Kidney (tissue), 14 donors: Measurements from ENCODE around the gene ERGIC3. TPM values are rescaled to one million over a fixed set of nuclear protein-coding genes. Genes with fewer than 3 reads are reported as not detected.

ENCODE experiments used
- DNase-seq, 5 donors: peaks; one replicate each; pipeline ENCODE4 v3.0.0-alpha.2; 2013 to 2020
- FAIRE-seq: peaks from 2 replicates; lab custom pipeline; 2012; peaks lifted over from hg19 to GRCh38; lab: Jason Lieb, UNC
- H3K27ac ChIP-seq, 2 donors: one replicate each; pipeline ENCODE4 v1.7.0; 2013; ENCODE audit warnings: low read depth in 2 of 2, low read length in 2 of 2, inconsistent platforms in 1 of 2
- H3K27me3 ChIP-seq: one replicate; pipeline ENCODE4 v1.7.1; 2013; ENCODE audit warnings: low read length, inconsistent platforms; ENCODE audit not compliant: control insufficient read depth, insufficient read depth
- H3K36me3 ChIP-seq, 3 donors: one replicate each; pipeline versions ENCODE4 v1.7.0 to v1.7.1; 2013; ENCODE audit warnings: low read length in 3 of 3, control low read depth in 1 of 3, inconsistent platforms in 1 of 3; ENCODE audit not compliant: insufficient read depth in 3 of 3, control insufficient read depth in 2 of 3
- H3K4me1 ChIP-seq, 3 donors: one replicate each; pipeline versions ENCODE4 v1.7.0 to v1.7.1; 2013; ENCODE audit warnings: low read length in 3 of 3, inconsistent platforms in 1 of 3, low read depth in 1 of 3; ENCODE audit not compliant: control insufficient read depth in 2 of 3, insufficient read depth in 2 of 3
- H3K4me3 ChIP-seq, 3 donors: one replicate each; pipeline versions ENCODE4 v1.7.0 to v1.8.1; 2013; ENCODE audit warnings: low read length in 3 of 3, control low read depth in 1 of 3, inconsistent platforms in 1 of 3
- H3K9ac ChIP-seq, 3 donors: one replicate each; pipeline versions ENCODE4 v1.7.0 to v1.7.1; 2013; ENCODE audit warnings: low read length in 3 of 3, control low read depth in 1 of 3, inconsistent platforms in 1 of 3
- H3K9me3 ChIP-seq, 3 donors: one replicate each; pipeline versions ENCODE4 v1.7.0 to v1.7.1; 2013; ENCODE audit warnings: low read length in 3 of 3, control low read depth in 1 of 3, inconsistent platforms in 1 of 3; ENCODE audit not compliant: control insufficient read depth in 2 of 3, insufficient read depth in 1 of 3
- CTCF ChIP-seq: IDR thresholded peaks from 3 replicates; pipeline ENCODE4 v1.5.1; 2012; ENCODE audit warnings: mild to moderate bottlenecking, moderate library complexity, borderline replicate concordance; ENCODE audit not compliant: insufficient read depth; ENCODE audit errors: extremely low read depth
- intact Hi-C: fragments of 100-400 bp; cut with DNase I; formaldehyde crosslinking; loops from one replicate; pipeline ENCODE4 v1.11.1; 2022
- polyA plus RNA-seq: library from polyadenylated mRNA; stranded (reverse); fragments of 350-450 nt; fragmentation: Illumina TruSeq; extraction: RNeasy Lipid Tissue Mini Kit (QIAGEN cat#74804); gene quantifications from one replicate; pipeline ENCODE4 v1.2.3, GENCODE V29; 2014; ENCODE audit warnings: low read depth, low replicate concordance; ENCODE audit not compliant: insufficient read depth
- total RNA-seq: library from RNA; stranded (reverse); fragmentation: NEBNext Ultra II Directional; extraction: Animal tissue kit (Norgen Biotek cat#: 25700); gene quantifications from one replicate; pipeline ENCODE4 v1.2.1, GENCODE V29; 2021
- donor health status: control.
- donor health status: control.
- donor health status: control.
- donor health status: control.
- donor health status: control.
- donor health status: DM: yes; HTN: yes; CAD: no.
- donor health status: Normal renal cell carcinoma (clear cell type).

ERGIC3 gene
- total and polyA plus RNA-seq, 2 donors from 2014 or later = 230 to 371 TPM

GRCh38 chr20:35606127-35606526 is 64.2 kb downstream of the ERGIC3 start:
- H3K4me3 ChIP-seq = no peak overlapping the region
- FAIRE-seq = no peak
- no peak for TF ChIP-seq CTCF
- intact Hi-C loops = no loop called here
- H3K27me3 ChIP-seq = no peaks in the 10 kb centered on the region
- no peaks in the 10 kb centered on the region for H3K9me3 ChIP-seq
- no peaks in the 10 kb centered on the region for H3K36me3 ChIP-seq
- H3K4me1 ChIP-seq = peaks cover 0 to 4% (median 3%) of the 10 kb centered on the region in 3 donors
- H3K27ac ChIP-seq = no peak overlapping the region
- peak in 1 of 5 donors; percentile 18 for DNase-seq
- H3K9ac ChIP-seq = no peak overlapping the region

Other genes with a start within 250 kb of the ERGIC3 start
- gene FAM83C, start 249.7 kb upstream of the ERGIC3 start, total RNA-seq = not detected
- gene FAM83C, start 249.7 kb upstream of the ERGIC3 start, polyA plus RNA-seq = not detected
- gene UQCC1, start 130.1 kb upstream of the ERGIC3 start, total RNA-seq = 50.3 TPM
- 49.6 TPM for gene UQCC1, start 130.1 kb upstream of the ERGIC3 start, polyA plus RNA-seq
- 0.66 TPM for gene GDF5, start 103.8 kb upstream of the ERGIC3 start, total RNA-seq
- not detected for gene GDF5, start 103.8 kb upstream of the ERGIC3 start, polyA plus RNA-seq
- 25.2 TPM for gene CEP250, start 86.5 kb upstream of the ERGIC3 start, total RNA-seq
- 4.9 TPM for gene CEP250, start 86.5 kb upstream of the ERGIC3 start, polyA plus RNA-seq
- not detected for gene C20orf173, start 12.4 kb upstream of the ERGIC3 start, total RNA-seq
- not detected for gene C20orf173, start 12.4 kb upstream of the ERGIC3 start, polyA plus RNA-seq
- 16.0 TPM for gene SPAG4, start 73.8 kb downstream of the ERGIC3 start, total RNA-seq
- 13.1 TPM for gene SPAG4, start 73.8 kb downstream of the ERGIC3 start, polyA plus RNA-seq
- gene CPNE1, start 122.8 kb downstream of the ERGIC3 start, total RNA-seq = 145 TPM
- gene CPNE1, start 122.8 kb downstream of the ERGIC3 start, polyA plus RNA-seq = 128 TPM
- gene RBM12, start 122.8 kb downstream of the ERGIC3 start, total RNA-seq = 101 TPM
- 11.1 TPM for gene RBM12, start 122.8 kb downstream of the ERGIC3 start, polyA plus RNA-seq
- 31.5 TPM for gene NFS1, start 157.3 kb downstream of the ERGIC3 start, total RNA-seq
- gene NFS1, start 157.3 kb downstream of the ERGIC3 start, polyA plus RNA-seq = 71.2 TPM
- gene ROMO1, start 157.3 kb downstream of the ERGIC3 start, total RNA-seq = 141 TPM
- gene ROMO1, start 157.3 kb downstream of the ERGIC3 start, polyA plus RNA-seq = 408 TPM
- gene RBM39, start 200.2 kb downstream of the ERGIC3 start, total RNA-seq = 304 TPM
- 148 TPM for gene RBM39, start 200.2 kb downstream of the ERGIC3 start, polyA plus RNA-seq
- gene PHF20, start 229.9 kb downstream of the ERGIC3 start, total RNA-seq = 48.4 TPM
- gene PHF20, start 229.9 kb downstream of the ERGIC3 start, polyA plus RNA-seq = 12.3 TPM